Gastroesophageal sphincter (tissue), 4 donors: Measurements from ENCODE around the gene CD6. TPM values are rescaled to one million over a fixed set of nuclear protein-coding genes. Genes with fewer than 3 reads are reported as not detected.

Experiments
- ATAC-seq: fragments of 150-250 bp; one replicate; pipeline ENCODE4 v1.9.1; 2016; ENCODE audit warnings: mild to moderate bottlenecking, moderate library complexity
- H3K27ac ChIP-seq, 4 donors: fragments of 200-600 bp; sonication (generic) in 3 of 4; 1 replicate in 3 of 4; 2 replicates in 1 of 4; pipeline ENCODE4 v1.5.1; 2016 to 2019
- H3K27me3 ChIP-seq: fragments of 200-600 bp; sonication (generic); one replicate; pipeline ENCODE4 v1.5.1; 2019
- H3K36me3 ChIP-seq, 2 donors: fragments of 200-600 bp; sonication (generic); one replicate each; pipeline ENCODE4 v1.5.1; 2019; ENCODE audit warnings: control low read depth in 1 of 2
- H3K4me1 ChIP-seq, 3 donors: fragments of 200-600 bp; sonication (generic); 1 replicate in 2 of 3; 2 replicates in 1 of 3; pipeline ENCODE4 v1.5.1; 2016 to 2019; ENCODE audit warnings: control low read depth in 2 of 3
- H3K4me3 ChIP-seq, 2 donors: fragments of 200-600 bp; sonication (generic); one replicate each; pipeline ENCODE4 v1.5.1; 2019; ENCODE audit warnings: mild to moderate bottlenecking in 1 of 2, moderate library complexity in 1 of 2
- H3K9me3 ChIP-seq, 3 donors: fragments of 200-600 bp; sonication (generic); one replicate each; pipeline ENCODE4 v1.5.1; 2017 to 2019; ENCODE audit warnings: control low read depth in 2 of 3
- EP300 ChIP-seq: sonication (generic); formaldehyde crosslinking; IDR thresholded peaks from one replicate; pipeline ENCODE4 v1.6.1; 2017; ENCODE audit warnings: antibody characterized with exemption, mild to moderate bottlenecking
- POLR2A ChIP-seq, 2 donors: fragments of 450-650 bp; IDR thresholded peaks; one replicate each; pipeline ENCODE4 v1.6.1; 2017; ENCODE audit warnings: antibody characterized with exemption in 2 of 2, mild to moderate bottlenecking in 2 of 2, moderate library complexity in 1 of 2
- POLR2AphosphoS5 ChIP-seq: sonication (generic); formaldehyde crosslinking; IDR thresholded peaks from one replicate; pipeline ENCODE4 v1.6.1; 2017; ENCODE audit warnings: antibody characterized with exemption
- WGBS, 2 donors: methylation state at CpG; one replicate each; pipeline ENCODE4 v1.1.5; 2018; ENCODE audit warnings: low coverage in 1 of 2; 5-methylcytosine and 5-hydroxymethylcytosine counted together
- total RNA-seq, 4 donors: library from RNA; depleted of rRNA; stranded (reverse); fragments of >200 nt; gene quantifications; one replicate each; pipeline ENCODE4 v1.1.0, GENCODE V29; 2016
- TF ChIP-seq, protein P1 (sequence below), 4 experiments: fragments of 200-600 bp in 2 of 4; fragments of 450-650 bp in 2 of 4; sonication (generic) in 1 of 4; IDR thresholded peaks; one replicate each; pipeline ENCODE4 v1.5.1; 2017 to 2019; ENCODE audit warnings: antibody characterized with exemption in 4 of 4, mild to moderate bottlenecking in 2 of 4, moderate library complexity in 2 of 4

The CD6 gene
- total RNA-seq, 4 donors from 2014 or later = 0.15 to 2.7 (median 0.35) TPM; not detected in 1

DNA sequence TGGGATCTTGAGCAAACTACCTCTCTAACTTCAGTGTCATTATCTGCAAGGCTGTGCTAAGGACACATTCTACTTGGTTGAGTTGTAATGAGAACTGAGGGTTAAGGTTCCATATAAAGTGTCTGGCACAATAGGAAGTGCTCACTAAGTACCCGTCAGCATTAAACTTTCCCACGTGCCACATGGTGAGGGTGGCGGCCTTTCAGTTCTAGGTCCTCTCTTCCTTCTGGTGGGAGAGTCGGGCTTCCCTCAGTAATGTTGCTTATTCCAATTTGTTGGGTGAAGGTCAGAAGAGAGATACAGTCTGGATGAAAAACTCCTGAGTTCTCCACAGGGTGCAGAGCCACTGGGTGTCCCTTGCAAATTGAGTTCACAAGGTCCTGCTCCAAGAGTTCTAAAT, 4.6 kb upstream of the CD6 start:
- no peaks in the 10 kb centered on the region for H3K27me3 ChIP-seq
- 83 to 97% methylated on average over 4 of the region's 4 CpGs for WGBS, 2 donors
- TF ChIP-seq POLR2A (IDR thresholded peaks at IDR 0.05) = no peak
- TF ChIP-seq POLR2AphosphoS5 = no peak
- TF ChIP-seq, protein P1, sequence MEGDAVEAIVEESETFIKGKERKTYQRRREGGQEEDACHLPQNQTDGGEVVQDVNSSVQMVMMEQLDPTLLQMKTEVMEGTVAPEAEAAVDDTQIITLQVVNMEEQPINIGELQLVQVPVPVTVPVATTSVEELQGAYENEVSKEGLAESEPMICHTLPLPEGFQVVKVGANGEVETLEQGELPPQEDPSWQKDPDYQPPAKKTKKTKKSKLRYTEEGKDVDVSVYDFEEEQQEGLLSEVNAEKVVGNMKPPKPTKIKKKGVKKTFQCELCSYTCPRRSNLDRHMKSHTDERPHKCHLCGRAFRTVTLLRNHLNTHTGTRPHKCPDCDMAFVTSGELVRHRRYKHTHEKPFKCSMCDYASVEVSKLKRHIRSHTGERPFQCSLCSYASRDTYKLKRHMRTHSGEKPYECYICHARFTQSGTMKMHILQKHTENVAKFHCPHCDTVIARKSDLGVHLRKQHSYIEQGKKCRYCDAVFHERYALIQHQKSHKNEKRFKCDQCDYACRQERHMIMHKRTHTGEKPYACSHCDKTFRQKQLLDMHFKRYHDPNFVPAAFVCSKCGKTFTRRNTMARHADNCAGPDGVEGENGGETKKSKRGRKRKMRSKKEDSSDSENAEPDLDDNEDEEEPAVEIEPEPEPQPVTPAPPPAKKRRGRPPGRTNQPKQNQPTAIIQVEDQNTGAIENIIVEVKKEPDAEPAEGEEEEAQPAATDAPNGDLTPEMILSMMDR (IDR thresholded peaks at IDR 0.05) = no peak
- TF ChIP-seq EP300 = no peak
- ATAC-seq = no peak
- H3K4me3 ChIP-seq = no peak overlapping the region
- H3K9me3 ChIP-seq = no peaks in the 10 kb centered on the region
- H3K27ac ChIP-seq = no peak overlapping the region
- no peaks in the 10 kb centered on the region for H3K36me3 ChIP-seq
- H3K4me1 ChIP-seq = peaks cover 0 to 5% (median 0%) of the 10 kb centered on the region in 3 donors

DNA sequence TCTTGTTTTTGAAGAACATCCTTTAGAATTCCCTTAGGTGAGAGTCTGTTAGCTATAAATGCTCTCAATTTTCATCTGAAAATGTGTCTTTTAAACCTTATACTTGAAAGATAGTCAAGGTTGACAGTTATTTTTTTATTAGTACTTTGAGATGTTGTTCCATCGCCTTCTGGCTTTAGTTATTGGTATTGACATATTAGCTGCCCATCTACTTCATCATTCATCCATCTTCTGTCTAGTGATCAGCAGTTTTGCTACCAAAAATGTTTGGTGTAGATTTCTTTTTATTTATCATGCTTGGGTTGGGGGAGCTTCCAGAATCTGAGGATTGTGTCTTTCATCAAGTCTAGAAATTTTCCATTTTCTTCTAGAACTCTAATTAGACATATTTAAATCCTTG, 3.3 kb upstream of the CD6 start:
- no peak for ATAC-seq
- Histone ChIP-seq H3K27ac (no peak overlapping the region), H3K9me3 (no peaks in the 10 kb centered on the region), H3K4me1 (peaks cover 0 to 5% (median 0%) of the 10 kb centered on the region in 3 donors), H3K27me3 (no peaks in the 10 kb centered on the region), H3K36me3 (no peaks in the 10 kb centered on the region), H3K4me3 (no peak overlapping the region)
- TF ChIP-seq POLR2AphosphoS5 = no peak
- TF ChIP-seq, protein P1 (IDR thresholded peaks at IDR 0.05) = no peak
- TF ChIP-seq POLR2A (IDR thresholded peaks at IDR 0.05) = no peak
- TF ChIP-seq EP300 = no peak
- WGBS, 2 donors = 22 to 100% methylated on average over 1 of the region's 1 CpG

DNA sequence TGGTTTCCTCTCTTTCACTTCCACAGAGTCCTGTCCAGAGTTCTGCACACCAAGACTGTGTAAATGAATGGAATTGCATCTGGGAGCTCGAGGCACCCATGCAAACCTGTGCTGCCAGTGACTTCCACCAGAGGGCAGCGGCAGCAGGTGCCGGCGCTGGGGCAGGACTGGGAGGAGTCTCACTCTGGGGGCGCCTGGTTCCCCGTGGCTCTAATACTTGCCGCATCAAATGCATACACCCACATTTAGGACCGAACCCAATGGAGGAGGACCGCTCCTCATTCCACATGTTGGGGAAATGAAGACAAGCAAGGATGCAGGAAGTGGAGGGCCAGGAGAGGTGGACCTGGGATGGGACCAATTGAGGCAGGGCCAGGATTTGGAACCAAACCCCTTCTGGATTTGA, 1.1 kb upstream of the CD6 start:
- Histone ChIP-seq H3K4me3 (no peak overlapping the region), H3K9me3 (no peaks in the 10 kb centered on the region), H3K27me3 (no peaks in the 10 kb centered on the region), H3K36me3 (no peaks in the 10 kb centered on the region), H3K4me1 (peaks cover 0 to 5% (median 0%) of the 10 kb centered on the region in 3 donors), H3K27ac (no peak overlapping the region)
- TF ChIP-seq EP300 (no peak), POLR2A (IDR thresholded peaks at IDR 0.05) (no peak), POLR2AphosphoS5 (no peak)
- TF ChIP-seq, protein P1 (IDR thresholded peaks at IDR 0.05) = peak; percentile 55 to 92 (median 72)
- 67% methylated on average over 1 of the region's 9 CpGs; no CpG with 5 or more reads in 1 of the 2 donors for WGBS, 2 donors
- ATAC-seq = peak; percentile 51

DNA sequence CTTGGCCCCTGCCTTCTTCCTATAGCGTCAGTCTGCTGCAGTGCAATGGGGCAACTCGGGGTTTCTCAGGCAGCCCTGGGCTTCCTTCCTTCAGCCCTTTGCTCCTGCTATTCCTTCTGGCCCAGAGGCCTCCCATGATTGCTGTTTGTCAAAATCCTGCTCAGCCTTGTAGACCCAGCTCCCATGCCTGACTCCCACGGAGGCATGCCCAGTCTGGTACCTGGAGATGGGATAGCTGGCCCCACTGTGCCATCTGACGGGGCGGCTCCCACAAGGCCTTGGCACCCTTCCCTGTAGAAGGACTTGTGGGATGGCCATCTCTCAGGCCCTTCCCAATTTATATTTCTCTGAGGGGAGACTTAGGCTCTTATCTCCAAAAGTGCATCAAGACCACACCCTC, 590 bp upstream of the CD6 start:
- WGBS, 2 donors = 65 to 80% methylated on average over 2 to 5 of the region's 5 CpGs
- H3K27ac ChIP-seq = no peak overlapping the region
- TF ChIP-seq POLR2A (IDR thresholded peaks at IDR 0.05) (no peak), POLR2AphosphoS5 (no peak), EP300 (no peak)
- TF ChIP-seq, protein P1 (IDR thresholded peaks at IDR 0.05) = no peak
- H3K4me3 ChIP-seq = no peak overlapping the region
- H3K27me3 ChIP-seq = no peaks in the 10 kb centered on the region
- H3K4me1 ChIP-seq = peaks cover 0 to 5% (median 0%) of the 10 kb centered on the region in 3 donors
- ATAC-seq = no peak
- H3K36me3 ChIP-seq = no peaks in the 10 kb centered on the region
- no peaks in the 10 kb centered on the region for H3K9me3 ChIP-seq

DNA sequence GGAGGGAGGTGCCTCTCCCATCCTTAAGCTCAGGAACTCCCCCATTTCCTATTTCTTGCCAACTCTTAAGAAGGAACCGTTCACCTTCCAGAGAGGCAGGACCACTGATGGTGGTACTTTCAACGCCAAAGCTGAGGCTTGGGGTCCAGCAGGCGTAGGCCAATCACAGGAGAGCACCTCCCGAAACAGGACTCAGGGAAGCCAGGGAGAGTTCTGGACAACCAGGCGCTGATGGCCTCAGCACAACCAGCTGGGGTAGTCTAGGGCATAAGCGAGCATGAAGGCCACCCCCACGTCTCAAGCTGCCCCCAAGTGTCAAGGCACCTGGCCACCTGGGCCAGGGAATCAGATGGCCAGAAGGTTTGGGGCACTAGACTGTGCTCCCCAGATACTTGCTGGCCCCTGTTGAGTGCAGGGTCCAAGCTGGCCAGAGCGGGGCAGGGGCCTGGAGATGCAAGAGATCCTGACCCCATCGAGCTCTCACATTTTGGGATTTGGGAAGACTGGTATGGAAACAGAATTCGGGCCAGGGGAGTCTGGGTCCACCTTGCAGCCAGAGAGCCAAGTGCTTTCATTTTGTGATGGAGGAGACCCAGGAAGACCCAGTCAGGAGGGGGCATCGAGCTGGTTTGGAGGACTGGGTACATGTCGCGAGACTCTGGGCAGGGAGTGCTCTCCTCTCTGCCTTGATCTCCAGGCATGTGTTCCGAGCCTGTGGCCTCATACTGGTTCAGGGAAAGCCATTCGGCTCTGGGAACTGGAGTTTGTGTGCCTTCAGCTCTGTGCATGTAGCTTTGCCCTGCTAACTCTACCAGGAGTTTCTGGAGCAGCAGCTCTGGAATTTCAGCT, 926 bp downstream of the CD6 start:
- Histone ChIP-seq H3K27me3 (no peaks in the 10 kb centered on the region), H3K27ac (no peak overlapping the region), H3K4me3 (peak overlapping the region in 1 of 2 donors; percentile 20), H3K9me3 (no peaks in the 10 kb centered on the region), H3K4me1 (peaks cover 0 to 5% (median 0%) of the 10 kb centered on the region in 3 donors), H3K36me3 (no peaks in the 10 kb centered on the region)
- WGBS, 2 donors = 82 to 89% methylated on average over 2 to 3 of the region's 15 CpGs
- ATAC-seq = no peak
- no peak for TF ChIP-seq POLR2A (IDR thresholded peaks at IDR 0.05)
- TF ChIP-seq, protein P1 (IDR thresholded peaks at IDR 0.05) = no peak
- TF ChIP-seq EP300 = no peak
- no peak for TF ChIP-seq POLR2AphosphoS5
